ENCODE results near the gene PRPF8.

PRPF8 gene

GRCh38 chr17:1641065-1641403, 43.6 kb downstream of the PRPF8 start:
- no peak for TF ChIP-seq CTCF (IDR thresholded peaks at IDR 0.05; ENCODE audit: low read length)
- no peak for TF ChIP-seq EZH2phosphoT487 (IDR thresholded peaks at IDR 0.05; ENCODE audit: low read length)
- no peak for TF ChIP-seq EZH2 (optimal IDR thresholded peaks at IDR 0.05; ENCODE audit: low read depth, low read length)
- H3K79me2 ChIP-seq (ENCODE audit: low read length) = no peaks in the 10 kb centered on the region
- no peaks in the 10 kb centered on the region for H4K20me1 ChIP-seq (ENCODE audit: insufficient read depth, low read length)
- H3K27ac ChIP-seq (ENCODE audit: low read length) = no peak overlapping the region
- H3K4me3 ChIP-seq (ENCODE audit: low read length) = no peak overlapping the region
- H3K9ac ChIP-seq (ENCODE audit: low read length) = no peak overlapping the region
- H3K9me3 ChIP-seq (replicated peaks; ENCODE audit: insufficient read depth, low read length) = no peaks in the 10 kb centered on the region
- H3K36me3 ChIP-seq (replicated peaks; ENCODE audit: insufficient read depth, low read length) = no peaks in the 10 kb centered on the region
- 0 out of 2 replicates have a peak, but pooled peaks cover 4% of the 10 kb centered on the region for H3F3A ChIP-seq (ENCODE audit: insufficient read depth, low read length)
- H3K4me1 ChIP-seq (ENCODE audit: low read length) = peaks cover 9% of the 10 kb centered on the region
- H3K9me2 ChIP-seq (replicated peaks; ENCODE audit: insufficient read depth, low read length) = no peaks in the 10 kb centered on the region
- no peak overlapping the region for H2AFZ ChIP-seq (ENCODE audit: low read length)
- DNase-seq = no peak
- H3K27me3 ChIP-seq (replicated peaks; ENCODE audit: insufficient read depth, low read length) = no peaks in the 10 kb centered on the region
- H3K4me2 ChIP-seq (ENCODE audit: low read depth, low read length) = no peak overlapping the region

GRCh38 chr17:1640329-1641064, 44.2 kb downstream of the PRPF8 start:
- no peaks in the 10 kb centered on the region for H3K36me3 ChIP-seq (replicated peaks; ENCODE audit: insufficient read depth, low read length)
- H3K4me1 ChIP-seq (ENCODE audit: low read length) = peaks cover 9% of the 10 kb centered on the region
- no peak overlapping the region for H3K27ac ChIP-seq (ENCODE audit: low read length)
- H4K20me1 ChIP-seq (ENCODE audit: insufficient read depth, low read length) = no peaks in the 10 kb centered on the region
- H3K4me2 ChIP-seq (ENCODE audit: low read depth, low read length) = no peak overlapping the region
- DNase-seq = no peak
- H3K9ac ChIP-seq (ENCODE audit: low read length) = no peak overlapping the region
- no peaks in the 10 kb centered on the region for H3K9me3 ChIP-seq (replicated peaks; ENCODE audit: insufficient read depth, low read length)
- no peaks in the 10 kb centered on the region for H3K27me3 ChIP-seq (replicated peaks; ENCODE audit: insufficient read depth, low read length)
- H3F3A ChIP-seq (ENCODE audit: insufficient read depth, low read length) = 0 out of 2 replicates have a peak, but pooled peaks cover 4% of the 10 kb centered on the region
- no peak overlapping the region for H2AFZ ChIP-seq (ENCODE audit: low read length)
- no peaks in the 10 kb centered on the region for H3K9me2 ChIP-seq (replicated peaks; ENCODE audit: insufficient read depth, low read length)
- H3K4me3 ChIP-seq (ENCODE audit: low read length) = no peak overlapping the region
- no peak for TF ChIP-seq EZH2phosphoT487 (IDR thresholded peaks at IDR 0.05; ENCODE audit: low read length)
- no peak for TF ChIP-seq EZH2 (optimal IDR thresholded peaks at IDR 0.05; ENCODE audit: low read depth, low read length)
- TF ChIP-seq CTCF (IDR thresholded peaks at IDR 0.05; ENCODE audit: low read length) = no peak
- H3K79me2 ChIP-seq (ENCODE audit: low read length) = no peaks in the 10 kb centered on the region

DNA sequence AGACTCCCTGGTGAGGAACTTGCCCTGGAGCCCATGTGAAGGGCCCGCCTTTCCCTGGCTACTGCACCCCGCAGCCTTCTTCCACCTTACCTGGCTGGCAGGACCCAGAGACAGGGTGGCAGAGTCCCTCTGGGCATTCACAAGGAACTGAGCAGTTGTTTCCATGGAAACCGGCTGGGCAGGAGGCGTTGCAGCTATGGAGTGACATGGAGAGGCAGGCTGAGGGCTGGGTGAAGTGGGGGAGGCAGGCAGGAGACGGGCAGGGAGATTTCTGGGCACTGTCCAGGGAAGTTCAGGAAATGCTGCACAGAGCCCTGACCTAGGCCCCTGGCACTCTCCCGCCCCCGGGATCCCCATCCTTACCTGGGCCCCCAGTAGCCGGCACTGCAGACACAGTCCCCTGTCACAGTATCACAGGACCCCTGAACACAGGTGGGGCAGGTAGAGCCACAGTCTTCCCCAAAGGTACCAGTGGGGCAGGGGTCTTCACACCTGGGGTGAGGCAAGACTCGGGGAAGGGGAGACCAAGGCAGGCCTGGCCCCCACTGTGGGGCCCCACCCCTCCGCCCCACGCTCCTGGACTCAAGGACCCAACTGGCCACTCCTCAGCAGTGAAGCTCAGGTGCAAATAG, 45.0 kb downstream of the PRPF8 start:
- DNase-seq = no peak
- H4K20me1 ChIP-seq (ENCODE audit: insufficient read depth, low read length) = no peaks in the 10 kb centered on the region
- no peak overlapping the region for H3K4me2 ChIP-seq (ENCODE audit: low read depth, low read length)
- H3K36me3 ChIP-seq (replicated peaks; ENCODE audit: insufficient read depth, low read length) = no peaks in the 10 kb centered on the region
- 0 out of 2 replicates have a peak, but pooled peaks cover 4% of the 10 kb centered on the region for H3F3A ChIP-seq (ENCODE audit: insufficient read depth, low read length)
- H3K79me2 ChIP-seq (ENCODE audit: low read length) = no peaks in the 10 kb centered on the region
- no peaks in the 10 kb centered on the region for H3K9me3 ChIP-seq (replicated peaks; ENCODE audit: insufficient read depth, low read length)
- no peak overlapping the region for H3K9ac ChIP-seq (ENCODE audit: low read length)
- TF ChIP-seq EZH2 (optimal IDR thresholded peaks at IDR 0.05; ENCODE audit: low read depth, low read length) = no peak
- no peak for TF ChIP-seq CTCF (IDR thresholded peaks at IDR 0.05; ENCODE audit: low read length)
- TF ChIP-seq EZH2phosphoT487 (IDR thresholded peaks at IDR 0.05; ENCODE audit: low read length) = no peak
- H3K4me3 ChIP-seq (ENCODE audit: low read length) = no peak overlapping the region
- peaks cover 8% of the 10 kb centered on the region for H3K4me1 ChIP-seq (ENCODE audit: low read length)
- no peaks in the 10 kb centered on the region for H3K9me2 ChIP-seq (replicated peaks; ENCODE audit: insufficient read depth, low read length)
- no peaks in the 10 kb centered on the region for H3K27me3 ChIP-seq (replicated peaks; ENCODE audit: insufficient read depth, low read length)
- no peak overlapping the region for H2AFZ ChIP-seq (ENCODE audit: low read length)
- no peak overlapping the region for H3K27ac ChIP-seq (ENCODE audit: low read length)

Measured in MM.1S (cell line).